ENCODE data around the gene OTOG. TPM values are rescaled to one million over a fixed set of nuclear protein-coding genes. Genes with fewer than 3 reads are reported as not detected.

The OTOG gene
- total RNA-seq, 1 donor from 2014 or later, result 1.5 TPM

- TF ChIP-seq CTCF (IDR thresholded peaks at IDR 0.05; ENCODE audit: unreplicated experiment), result no peak
- H3K27me3 Mint-ChIP-seq, result peaks cover 34% of the 10 kb centered on the region
- no peaks in the 10 kb centered on the region for H3K36me3 Mint-ChIP-seq (ENCODE audit: insufficient read depth)
- H3K4me3 Mint-ChIP-seq (ENCODE audit: low read depth), result no peak overlapping the region
- no peaks in the 10 kb centered on the region for H3K9me3 Mint-ChIP-seq (ENCODE audit: low read depth)
- no peak overlapping the region for H3K27ac Mint-ChIP-seq
- no peak for DNase-seq (ENCODE audit: low spot score, unreplicated experiment)
- no peaks in the 10 kb centered on the region for H3K4me1 Mint-ChIP-seq (ENCODE audit: low read depth)
These were observed 60.0 kb downstream of the OTOG start for GRCh38 chr11:17607083-17607429.

DNA sequence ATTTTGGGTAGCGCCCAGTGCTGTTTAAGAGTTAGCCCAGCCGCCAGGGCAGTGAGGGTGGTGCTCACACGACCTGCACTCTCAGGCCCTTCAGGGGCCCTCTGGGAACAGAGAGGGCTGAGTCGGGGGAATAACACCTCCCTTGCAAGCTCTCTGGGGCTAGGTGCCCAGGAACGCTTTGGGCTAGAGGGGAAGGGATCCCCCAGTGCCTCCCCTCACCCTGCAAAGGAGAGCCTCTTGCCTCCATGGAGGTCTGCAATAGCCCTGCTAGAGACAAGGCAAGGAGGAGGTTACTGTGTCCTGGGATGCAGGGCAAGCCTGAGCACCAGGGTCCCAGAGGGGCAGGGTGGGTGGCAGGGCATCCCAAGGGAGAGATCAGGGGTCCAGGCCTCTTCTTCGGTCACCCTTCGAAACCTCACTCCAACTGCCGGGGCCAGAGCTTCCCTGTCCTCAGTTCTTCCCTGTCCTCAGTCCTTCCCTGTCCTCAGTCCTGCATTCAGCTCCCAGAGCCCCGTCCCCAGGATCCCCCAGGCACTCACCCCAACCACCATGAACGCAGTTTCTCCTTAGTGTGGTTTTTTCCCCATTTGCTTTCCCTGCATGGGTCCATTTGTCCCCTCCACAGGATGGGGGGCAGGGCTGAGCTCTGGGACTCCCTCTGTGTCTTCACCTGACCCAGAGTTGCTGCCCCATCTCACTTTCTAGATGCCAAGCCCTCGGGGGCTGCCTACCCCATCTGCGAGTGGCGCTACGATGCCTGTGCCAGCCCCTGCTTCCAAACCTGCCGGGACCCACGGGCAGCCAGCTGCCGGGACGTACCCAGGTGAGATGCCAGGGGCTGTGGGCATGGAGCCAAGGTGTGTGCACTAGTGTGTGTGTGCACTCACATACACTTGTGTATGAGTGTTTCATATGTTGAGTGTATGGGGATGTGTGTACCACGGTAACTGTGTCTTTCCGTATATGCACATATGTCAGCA is 60.8 kb downstream of the OTOG start:
- no peaks in the 10 kb centered on the region for H3K9me3 Mint-ChIP-seq (ENCODE audit: low read depth)
- no peak for TF ChIP-seq CTCF (IDR thresholded peaks at IDR 0.05; ENCODE audit: unreplicated experiment)
- no peaks in the 10 kb centered on the region for H3K4me1 Mint-ChIP-seq (ENCODE audit: low read depth)
- no peak for DNase-seq (ENCODE audit: low spot score, unreplicated experiment)
- H3K4me3 Mint-ChIP-seq (ENCODE audit: low read depth), result no peak overlapping the region
- H3K27ac Mint-ChIP-seq, result no peak overlapping the region
- H3K27me3 Mint-ChIP-seq, result peaks cover 39% of the 10 kb centered on the region
- H3K36me3 Mint-ChIP-seq (ENCODE audit: insufficient read depth), result no peaks in the 10 kb centered on the region

GRCh38 chr11:17608821-17609220 is 61.8 kb downstream of the OTOG start:
- Mint-ChIP-seq H3K36me3 (ENCODE audit: insufficient read depth) (no peaks in the 10 kb centered on the region), H3K27ac (no peak overlapping the region), H3K4me3 (ENCODE audit: low read depth) (no peak overlapping the region), H3K4me1 (ENCODE audit: low read depth) (no peaks in the 10 kb centered on the region), H3K9me3 (ENCODE audit: low read depth) (no peaks in the 10 kb centered on the region), H3K27me3 (peaks cover 38% of the 10 kb centered on the region)
- DNase-seq (ENCODE audit: low spot score, unreplicated experiment), result no peak
- no peak for TF ChIP-seq CTCF (IDR thresholded peaks at IDR 0.05; ENCODE audit: unreplicated experiment)

GRCh38 chr11:17609291-17610084 is 62.4 kb downstream of the OTOG start:
- no peaks in the 10 kb centered on the region for H3K4me1 Mint-ChIP-seq (ENCODE audit: low read depth)
- no peaks in the 10 kb centered on the region for H3K36me3 Mint-ChIP-seq (ENCODE audit: insufficient read depth)
- no peak for TF ChIP-seq CTCF (IDR thresholded peaks at IDR 0.05; ENCODE audit: unreplicated experiment)
- no peak for DNase-seq (ENCODE audit: low spot score, unreplicated experiment)
- H3K27ac Mint-ChIP-seq, result no peak overlapping the region
- H3K4me3 Mint-ChIP-seq (ENCODE audit: low read depth), result no peak overlapping the region
- no peaks in the 10 kb centered on the region for H3K9me3 Mint-ChIP-seq (ENCODE audit: low read depth)
- peaks cover 40% of the 10 kb centered on the region for H3K27me3 Mint-ChIP-seq

DNA sequence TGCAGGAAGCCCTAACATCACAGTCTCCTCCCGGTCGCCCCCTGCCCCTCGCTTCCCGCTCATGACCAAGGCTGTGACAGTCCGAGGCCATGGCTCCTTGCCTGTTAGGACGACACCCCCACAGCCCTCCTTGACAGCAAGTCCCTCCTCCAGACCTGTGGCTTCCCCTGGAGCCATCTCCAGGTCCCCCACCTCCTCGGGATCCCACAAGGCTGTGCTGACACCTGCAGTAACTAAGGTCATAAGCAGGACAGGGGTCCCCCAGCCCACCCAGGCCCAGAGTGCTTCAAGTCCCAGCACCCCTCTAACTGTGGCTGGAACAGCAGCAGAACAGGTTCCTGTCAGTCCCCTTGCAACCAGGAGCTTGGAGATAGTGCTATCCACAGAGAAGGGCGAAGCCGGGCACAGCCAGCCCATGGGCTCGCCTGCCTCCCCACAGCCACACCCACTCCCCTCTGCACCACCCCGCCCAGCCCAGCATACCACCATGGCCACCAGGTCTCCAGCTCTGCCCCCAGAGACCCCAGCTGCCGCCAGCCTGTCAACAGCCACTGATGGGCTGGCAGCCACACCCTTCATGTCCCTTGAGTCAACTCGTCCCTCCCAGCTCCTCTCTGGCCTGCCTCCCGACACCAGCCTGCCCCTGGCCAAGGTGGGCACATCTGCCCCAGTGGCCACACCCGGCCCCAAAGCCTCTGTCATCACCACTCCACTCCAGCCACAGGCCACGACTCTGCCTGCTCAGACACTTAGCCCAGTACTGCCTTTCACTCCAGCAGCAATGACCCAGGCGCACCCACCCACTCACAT is 63.2 kb downstream of the OTOG start:
- H3K4me3 Mint-ChIP-seq (ENCODE audit: low read depth), result no peak overlapping the region
- no peak for DNase-seq (ENCODE audit: low spot score, unreplicated experiment)
- peak overlapping the region; percentile 42 for H3K27ac Mint-ChIP-seq
- H3K36me3 Mint-ChIP-seq (ENCODE audit: insufficient read depth), result no peaks in the 10 kb centered on the region
- H3K4me1 Mint-ChIP-seq (ENCODE audit: low read depth), result no peaks in the 10 kb centered on the region
- no peaks in the 10 kb centered on the region for H3K9me3 Mint-ChIP-seq (ENCODE audit: low read depth)
- no peak for TF ChIP-seq CTCF (IDR thresholded peaks at IDR 0.05; ENCODE audit: unreplicated experiment)
- peaks cover 47% of the 10 kb centered on the region for H3K27me3 Mint-ChIP-seq

Measured in progenitor cell of endocrine pancreas (in vitro differentiated cells).